Activated B cell treated with CpG ODN at 0.5 μM for 24 hours (primary cell): ENCODE data around the gene NFKB1. TPM values are rescaled to one million over a fixed set of nuclear protein-coding genes. Genes with fewer than 3 reads are reported as not detected.
"Not testable (repeated sequence)": the region's sequence is repeated elsewhere in the genome, so short reads cannot be mapped to it uniquely, and the experiment has no call there.

Source experiments
- ATAC-seq: fragments of 200-7000 bp; cut with Tn5 transposase; one replicate; pipeline ENCODE4 v1.10.0; 2021; ENCODE audit warnings: low read depth, mild to moderate bottlenecking, moderate library complexity
- CTCF ChIA-PET: fragments of 350-600 bp; sonication (Branson Sonifier 250); formaldehyde crosslinking; loops from one replicate; lab custom pipeline; 2021; ENCODE audit warnings: antibody characterized with exemption; lab: Charles Lee
- POLR2A ChIA-PET: fragments of 350-600 bp; sonication (Branson Sonifier 250); formaldehyde crosslinking; loops from one replicate; lab custom pipeline; 2021; ENCODE audit warnings: antibody characterized with exemption; lab: Charles Lee
- DNase-seq: peaks from one replicate; pipeline ENCODE4 v3.0.0; 2022
- H3K27ac Mint-ChIP-seq: one replicate; pipeline ENCODE4 v1.8.0; 2020; ENCODE audit warnings: mixed read lengths
- H3K27me3 Mint-ChIP-seq: one replicate; pipeline ENCODE4 v1.8.0; 2021; ENCODE audit warnings: mixed read lengths
- H3K36me3 Mint-ChIP-seq: one replicate; pipeline ENCODE4 v1.8.0; 2021; ENCODE audit warnings: low read depth, mixed read lengths
- H3K4me1 Mint-ChIP-seq: one replicate; pipeline ENCODE4 v1.8.0; 2021; ENCODE audit warnings: mixed read lengths
- H3K4me3 Mint-ChIP-seq: one replicate; pipeline ENCODE4 v1.8.0; 2020; ENCODE audit warnings: mild to moderate bottlenecking, mixed read lengths
- H3K9me3 Mint-ChIP-seq: one replicate; pipeline ENCODE4 v1.8.0; 2020; ENCODE audit warnings: mixed read lengths
- intact Hi-C: fragments of 100-400 bp; cut with micrococcal nuclease; formaldehyde crosslinking; loops from one replicate; pipeline ENCODE4 v1.15.1; 2024
- total RNA-seq: library from RNA; stranded (reverse); gene quantifications from 2 replicates; pipeline ENCODE4 v1.2.3, GENCODE V29; 2022
- TF ChIP-seq, protein P1 (sequence below): fragments of 200-600 bp; IDR thresholded peaks from one replicate; pipeline ENCODE4 v1.8.0; 2022; ENCODE audit warnings: antibody characterized with exemption, mild to moderate bottlenecking

The NFKB1 gene
- total RNA-seq, 1 donor from 2014 or later = 308 TPM

GRCh38 chr4:102569200-102569599, 68.0 kb downstream of the NFKB1 start:
- POLR2A ChIA-PET = no interaction called here
- Mint-ChIP-seq H3K9me3 (peaks cover 2% of the 10 kb centered on the region), H3K36me3 (peaks cover 90% of the 10 kb centered on the region), H3K4me1 (peaks cover 54% of the 10 kb centered on the region), H3K27ac (no peak overlapping the region), H3K27me3 (no peaks in the 10 kb centered on the region), H3K4me3 (no peak overlapping the region)
- CTCF ChIA-PET = no interaction called here
- DNase-seq = no peak
- intact Hi-C loops = no loop called here
- TF ChIP-seq, protein P1, sequence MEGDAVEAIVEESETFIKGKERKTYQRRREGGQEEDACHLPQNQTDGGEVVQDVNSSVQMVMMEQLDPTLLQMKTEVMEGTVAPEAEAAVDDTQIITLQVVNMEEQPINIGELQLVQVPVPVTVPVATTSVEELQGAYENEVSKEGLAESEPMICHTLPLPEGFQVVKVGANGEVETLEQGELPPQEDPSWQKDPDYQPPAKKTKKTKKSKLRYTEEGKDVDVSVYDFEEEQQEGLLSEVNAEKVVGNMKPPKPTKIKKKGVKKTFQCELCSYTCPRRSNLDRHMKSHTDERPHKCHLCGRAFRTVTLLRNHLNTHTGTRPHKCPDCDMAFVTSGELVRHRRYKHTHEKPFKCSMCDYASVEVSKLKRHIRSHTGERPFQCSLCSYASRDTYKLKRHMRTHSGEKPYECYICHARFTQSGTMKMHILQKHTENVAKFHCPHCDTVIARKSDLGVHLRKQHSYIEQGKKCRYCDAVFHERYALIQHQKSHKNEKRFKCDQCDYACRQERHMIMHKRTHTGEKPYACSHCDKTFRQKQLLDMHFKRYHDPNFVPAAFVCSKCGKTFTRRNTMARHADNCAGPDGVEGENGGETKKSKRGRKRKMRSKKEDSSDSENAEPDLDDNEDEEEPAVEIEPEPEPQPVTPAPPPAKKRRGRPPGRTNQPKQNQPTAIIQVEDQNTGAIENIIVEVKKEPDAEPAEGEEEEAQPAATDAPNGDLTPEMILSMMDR = no peak
- no peak for ATAC-seq

GRCh38 chr4:102570211-102570610, 69.1 kb downstream of the NFKB1 start:
- ATAC-seq, intact Hi-C loops, H3K27me3 Mint-ChIP-seq, H3K4me3 Mint-ChIP-seq, H3K27ac Mint-ChIP-seq, DNase-seq, H3K9me3 Mint-ChIP-seq, POLR2A ChIA-PET, CTCF ChIA-PET: not testable (repeated sequence)
- Mint-ChIP-seq H3K4me1 (peaks cover 53% of the 10 kb centered on the region), H3K36me3 (peaks cover 90% of the 10 kb centered on the region)

- peaks cover 2% of the 10 kb centered on the region for H3K9me3 Mint-ChIP-seq
- no peak for DNase-seq
- ChIA-PET POLR2A (interaction anchor here (1.3 kb wide), 1 partner anchor 8 kb away, joined by 4 read pairs; no protein-coding TSS in a partner anchor), CTCF (no interaction called here)
- peaks cover 41% of the 10 kb centered on the region for H3K4me1 Mint-ChIP-seq
- peaks cover 91% of the 10 kb centered on the region for H3K36me3 Mint-ChIP-seq
- intact Hi-C loops = no loop called here
- TF ChIP-seq, protein P1 = no peak
- ATAC-seq = no peak
- H3K27me3 Mint-ChIP-seq = no peaks in the 10 kb centered on the region
- H3K4me3 Mint-ChIP-seq = no peak overlapping the region
- H3K27ac Mint-ChIP-seq = no peak overlapping the region
Observed at GRCh38 chr4:102572452-102572851, 71.3 kb downstream of the NFKB1 start.

DNA sequence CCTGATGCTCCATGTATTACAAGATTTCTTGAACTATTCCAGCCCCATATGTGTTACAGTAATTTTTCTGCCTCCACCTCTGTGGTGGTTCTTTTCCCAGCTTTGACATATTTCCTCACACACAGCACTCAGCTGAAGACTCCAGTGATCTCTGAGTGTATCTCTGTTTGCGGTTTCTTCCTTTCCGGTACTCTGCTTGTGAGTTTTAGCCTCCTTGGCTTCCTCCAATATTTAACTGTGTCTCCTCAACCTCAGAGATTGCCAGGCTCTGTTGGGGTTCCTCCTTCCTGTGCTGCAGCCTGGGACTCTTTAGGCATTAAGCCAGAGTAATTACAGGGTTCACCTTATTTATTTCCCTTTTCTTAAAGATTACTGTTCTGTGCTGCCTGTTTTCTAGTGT, 73.2 kb downstream of the NFKB1 start:
- peak overlapping the region; percentile 38 for H3K4me3 Mint-ChIP-seq

GRCh38 chr4:102575369-102576129, 74.4 kb downstream of the NFKB1 start:
- no peak overlapping the region for H3K27ac Mint-ChIP-seq
- H3K9me3 Mint-ChIP-seq = no peaks in the 10 kb centered on the region
- no peaks in the 10 kb centered on the region for H3K27me3 Mint-ChIP-seq
- peaks cover 94% of the 10 kb centered on the region for H3K36me3 Mint-ChIP-seq
- DNase-seq = no peak
- peaks cover 58% of the 10 kb centered on the region for H3K4me1 Mint-ChIP-seq
- intact Hi-C loops = no loop called here
- no peak overlapping the region for H3K4me3 Mint-ChIP-seq
- POLR2A ChIA-PET = interaction anchor here (1.0 kb wide), 1 partner anchor 75 kb away, joined by 4 read pairs; no protein-coding TSS in a partner anchor
- TF ChIP-seq, protein P1 = no peak
- ATAC-seq = no peak
- CTCF ChIA-PET = no interaction called here

More for the DNA sequence above, 73.2 kb downstream of the NFKB1 start:
- Mint-ChIP-seq H3K27me3 (no peaks in the 10 kb centered on the region), H3K9me3 (peaks cover 2% of the 10 kb centered on the region), H3K4me1 (peaks cover 48% of the 10 kb centered on the region), H3K27ac (no peak overlapping the region), H3K36me3 (peaks cover 95% of the 10 kb centered on the region)
- intact Hi-C loops = no loop called here
- no peak for DNase-seq
- no peak for ATAC-seq
- TF ChIP-seq, protein P1 = no peak
- CTCF ChIA-PET = no interaction called here
- POLR2A ChIA-PET = interaction anchor here (0.7 to 1.0 kb wide), 2 partner anchors 10 to 74 kb away, joined by 4 read pairs; no protein-coding TSS in a partner anchor
